Activated CD8-positive, alpha-beta memory T cell treated with anti-CD3 and anti-CD28 coated beads for 1 hour (primary cell): ENCODE results near the gene TSPAN11.

Experiments
- DNase-seq, 2 donors: peaks; one replicate each; pipeline ENCODE4 v3.0.0-alpha.2; 2020; ENCODE audit warnings: low read depth in 1 of 2; ENCODE audit errors: extremely low read depth in 1 of 2

The TSPAN11 gene

GRCh38 chr12:30959110-30959710 is 32.7 kb downstream of the TSPAN11 start:
- no peak for DNase-seq

GRCh38 chr12:30959778-30960177 is 33.2 kb downstream of the TSPAN11 start:
- no peak for DNase-seq

- no peak for DNase-seq
These were observed 34.5 kb downstream of the TSPAN11 start for GRCh38 chr12:30961030-30961429.

GRCh38 chr12:30962047-30962446 is 35.5 kb downstream of the TSPAN11 start:
- no peak for DNase-seq

- no peak for DNase-seq
These were observed 37.4 kb downstream of the TSPAN11 start for GRCh38 chr12:30963709-30964564.

GRCh38 chr12:30964896-30965612 is 38.5 kb downstream of the TSPAN11 start:
- DNase-seq: no peak

- no peak for DNase-seq
These were observed 39.1 kb downstream of the TSPAN11 start for GRCh38 chr12:30965613-30965985.

- DNase-seq: no peak
These were observed 40.5 kb downstream of the TSPAN11 start for GRCh38 chr12:30967026-30967425.

GRCh38 chr12:30968211-30968610 is 41.7 kb downstream of the TSPAN11 start:
- no peak for DNase-seq

- no peak for DNase-seq
These were observed 42.5 kb downstream of the TSPAN11 start for GRCh38 chr12:30969006-30969405.

GRCh38 chr12:30969606-30970395 is 43.3 kb downstream of the TSPAN11 start:
- no peak for DNase-seq

- DNase-seq: no peak
These were observed 44.1 kb downstream of the TSPAN11 start for GRCh38 chr12:30970559-30971197.

GRCh38 chr12:30972035-30972434 is 45.5 kb downstream of the TSPAN11 start:
- no peak for DNase-seq

- no peak for DNase-seq
These were observed 46.6 kb downstream of the TSPAN11 start for GRCh38 chr12:30973175-30973574.

- DNase-seq: no peak
These were observed 47.3 kb downstream of the TSPAN11 start for GRCh38 chr12:30973830-30974229.

GRCh38 chr12:30974746-30975500 is 48.4 kb downstream of the TSPAN11 start:
- DNase-seq: no peak

GRCh38 chr12:30975581-30975980 is 49.0 kb downstream of the TSPAN11 start:
- DNase-seq: no peak

GRCh38 chr12:30976206-30976605 is 49.7 kb downstream of the TSPAN11 start:
- no peak for DNase-seq

- DNase-seq: no peak
These were observed 50.6 kb downstream of the TSPAN11 start for GRCh38 chr12:30977124-30977523.
